HEK293 (cell line): ENCODE measurements around the gene RHOB.
"Not testable (repeated sequence)": the region's sequence is repeated elsewhere in the genome, so short reads cannot be mapped to it uniquely, and the experiment has no call there.

Experiments
- CTCF ChIP-seq: fragments of 450-650 bp; formaldehyde crosslinking; IDR thresholded peaks from 2 replicates; pipeline ENCODE4 v1.5.1; 2016; ENCODE audit warnings: missing biosample characterization, missing genetic modification characterization
- HOXA7 ChIP-seq: sonication (generic); formaldehyde crosslinking; IDR thresholded peaks from 2 replicates; pipeline ENCODE4 v1.8.1; 2022; ENCODE audit warnings: missing genetic modification reagents, borderline replicate concordance
- KLF7 ChIP-seq: fragments of 450-650 bp; formaldehyde crosslinking; IDR thresholded peaks from 2 replicates; pipeline ENCODE4 v1.5.1; 2016; ENCODE audit warnings: missing biosample characterization, missing genetic modification characterization, borderline replicate concordance
- SP2 ChIP-seq: fragments of 450-650 bp; formaldehyde crosslinking; IDR thresholded peaks from 2 replicates; pipeline ENCODE4 v1.5.1; 2016; ENCODE audit warnings: missing biosample characterization, missing genetic modification characterization
- YY1 ChIP-seq: fragments of 450-650 bp; formaldehyde crosslinking; IDR thresholded peaks from 2 replicates; pipeline ENCODE4 v1.5.1; 2018; ENCODE audit warnings: missing biosample characterization, missing genetic modification characterization
- ZBTB10 ChIP-seq: fragments of 450-650 bp; formaldehyde crosslinking; IDR thresholded peaks from 2 replicates; pipeline ENCODE4 v1.5.1; 2016; ENCODE audit warnings: missing biosample characterization, missing genetic modification characterization
- ZBTB17 ChIP-seq: fragments of 450-650 bp; formaldehyde crosslinking; IDR thresholded peaks from 2 replicates; pipeline ENCODE4 v1.5.1; 2016; ENCODE audit warnings: missing biosample characterization, missing genetic modification characterization
- ZNF274 ChIP-seq, 2 experiments: fragments of 200-500 bp in 1 of 2; fragments of 450-650 bp in 1 of 2; sonication (Bioruptor generic) in 1 of 2; formaldehyde crosslinking in 1 of 2; IDR thresholded peaks; 2 replicates each; pipeline versions ENCODE4 v1.5.1 to v1.6.1; 2014 to 2016; ENCODE audit warnings: borderline replicate concordance in 1 of 2, inconsistent platforms in 1 of 2, low read length in 1 of 2, missing biosample characterization in 1 of 2, missing genetic modification characterization in 1 of 2
- ZNF510 ChIP-seq: fragments of 450-650 bp; formaldehyde crosslinking; IDR thresholded peaks from 2 replicates; pipeline ENCODE4 v1.5.1; 2018; ENCODE audit warnings: mild to moderate bottlenecking, missing genetic modification characterization, missing biosample characterization; ENCODE audit not compliant: insufficient replicate concordance
- ZNF670 ChIP-seq: fragments of 450-650 bp; formaldehyde crosslinking; IDR thresholded peaks from 2 replicates; pipeline ENCODE4 v1.5.1; 2016; ENCODE audit warnings: missing biosample characterization, missing genetic modification characterization, low read depth
- ZNF692 ChIP-seq: fragments of 450-650 bp; formaldehyde crosslinking; IDR thresholded peaks from 2 replicates; pipeline ENCODE4 v1.5.1; 2016; ENCODE audit warnings: missing biosample characterization, missing genetic modification characterization
- ZSCAN23 ChIP-seq: fragments of 450-650 bp; formaldehyde crosslinking; IDR thresholded peaks from 2 replicates; pipeline ENCODE4 v1.5.1; 2016; ENCODE audit warnings: missing biosample characterization, missing genetic modification characterization
- ZSCAN4 ChIP-seq: fragments of 450-650 bp; formaldehyde crosslinking; IDR thresholded peaks from 2 replicates; pipeline ENCODE4 v1.5.1; 2017; ENCODE audit warnings: missing biosample characterization, missing genetic modification characterization

- TF ChIP-seq ZNF274 (IDR thresholded peaks at IDR 0.05; ENCODE audit: low read length); ZNF274 (tag by site-specific recombination; IDR thresholded peaks at IDR 0.05; ENCODE audit: borderline replicate concordance); ZSCAN4 (tag by site-specific recombination); ZSCAN23 (tag by site-specific recombination); CTCF; ZNF510 (tag by site-specific recombination); ZNF692 (tag by site-specific recombination); ZNF670 (tag by site-specific recombination); KLF7 (tag by site-specific recombination); HOXA7 (CRISPR knock-in tag); YY1 (tag by site-specific recombination); ZBTB10 (tag by site-specific recombination); SP2 (tag by site-specific recombination); ZBTB17 (tag by site-specific recombination): not testable (repeated sequence)
Observed at GRCh38 chr2:20458737-20459484, 12.0 kb downstream of the RHOB start.
